HepG2 (cell line): ENCODE data around the gene FAM228B. TPM values are rescaled to one million over a fixed set of nuclear protein-coding genes. Genes with fewer than 3 reads are reported as not detected.

ENCODE experiments used
- ARHGAP35 ChIP-seq: sonication (generic); formaldehyde crosslinking; IDR thresholded peaks from 2 replicates; pipeline ENCODE4 v1.9.0; 2022; ENCODE audit warnings: mild to moderate bottlenecking, inconsistent platforms, moderate library complexity, missing genetic modification reagents, borderline replicate concordance
- CBX2 ChIP-seq, 2 experiments: fragments of 200-600 bp in 1 of 2; sonication (generic); formaldehyde crosslinking in 1 of 2; IDR thresholded peaks; 2 replicates each; pipeline versions ENCODE4 v1.7.0 to v1.8.1; 2018 to 2022; ENCODE audit warnings: low read depth in 2 of 2, low read length in 1 of 2, mild to moderate bottlenecking in 1 of 2, missing genetic modification reagents in 1 of 2
- GFI1 ChIP-seq: sonication (generic); formaldehyde crosslinking; IDR thresholded peaks from 2 replicates; pipeline ENCODE4 v1.5.0; 2020; ENCODE audit warnings: missing genetic modification reagents, mild to moderate bottlenecking, borderline replicate concordance
- KAT8 ChIP-seq: IDR thresholded peaks from 2 replicates; pipeline ENCODE4 v1.6.1; 2016; ENCODE audit warnings: missing genetic modification reagents, missing compliant biosample characterization
- MIXL1 ChIP-seq: IDR thresholded peaks from 2 replicates; pipeline ENCODE4 v1.6.1; 2016
- RAD21 ChIP-seq: fragments of 450-650 bp; formaldehyde crosslinking; IDR thresholded peaks from 2 replicates; pipeline ENCODE4 v1.5.0; 2020; ENCODE audit warnings: mild to moderate bottlenecking
- REPIN1 ChIP-seq: sonication (generic); formaldehyde crosslinking; IDR thresholded peaks from 2 replicates; pipeline ENCODE4 v1.8.0; 2022; ENCODE audit warnings: missing genetic modification reagents, low read depth, mild to moderate bottlenecking, borderline replicate concordance
- RNF2 ChIP-seq: fragments of 450-650 bp; conservative IDR thresholded peaks from 2 replicates; pipeline ENCODE4 v1.6.1; 2016; ENCODE audit warnings: low read depth
- SNAI1 ChIP-seq: sonication (generic); formaldehyde crosslinking; IDR thresholded peaks from 2 replicates; pipeline ENCODE4 v1.5.0; 2020; ENCODE audit warnings: mild to moderate bottlenecking, missing genetic modification reagents, borderline replicate concordance
- STAG1 ChIP-seq: sonication (generic); formaldehyde crosslinking; IDR thresholded peaks from 2 replicates; pipeline ENCODE4 v1.4.0; 2020; ENCODE audit warnings: missing genetic modification reagents
- THRA ChIP-seq: sonication (generic); formaldehyde crosslinking; IDR thresholded peaks from 2 replicates; pipeline ENCODE4 v1.4.0; 2020; ENCODE audit warnings: missing genetic modification reagents, borderline replicate concordance
- TMF1 ChIP-seq: sonication (generic); formaldehyde crosslinking; IDR thresholded peaks from 2 replicates; pipeline ENCODE4 v1.8.1; 2022; ENCODE audit warnings: low read depth, missing genetic modification reagents
- XRCC5 ChIP-seq: fragments of 200-400 bp; formaldehyde crosslinking; optimal IDR thresholded peaks from 2 replicates; pipeline ENCODE3; 2017; ENCODE audit warnings: mild to moderate bottlenecking, low read length
- ZFP41 ChIP-seq: sonication (generic); formaldehyde crosslinking; IDR thresholded peaks from 2 replicates; pipeline ENCODE4 v1.4.0; 2020; ENCODE audit warnings: mild to moderate bottlenecking, missing genetic modification reagents, borderline replicate concordance
- ZNF546 ChIP-seq: sonication (generic); formaldehyde crosslinking; conservative IDR thresholded peaks from 2 replicates; pipeline ENCODE4 v1.8.1; 2023; ENCODE audit warnings: mild to moderate bottlenecking, missing genetic modification reagents
- ZNF570 ChIP-seq: sonication (generic); formaldehyde crosslinking; IDR thresholded peaks from 2 replicates; pipeline ENCODE4 v1.4.0; 2020; ENCODE audit warnings: mild to moderate bottlenecking, missing genetic modification reagents, borderline replicate concordance
- ZNF580 ChIP-seq: IDR thresholded peaks from 2 replicates; pipeline ENCODE4 v1.6.1; 2016; ENCODE audit warnings: low read depth, borderline replicate concordance
- ZNF607 ChIP-seq: sonication (generic); formaldehyde crosslinking; IDR thresholded peaks from 2 replicates; pipeline ENCODE4 v1.5.1; 2020; ENCODE audit warnings: missing genetic modification reagents, mild to moderate bottlenecking, borderline replicate concordance
- ZNF672 ChIP-seq: sonication (generic); formaldehyde crosslinking; IDR thresholded peaks from 2 replicates; pipeline ENCODE4 v1.8.1; 2022; ENCODE audit warnings: missing genetic modification reagents
- ZNF792 ChIP-seq: IDR thresholded peaks from 2 replicates; pipeline ENCODE4 v1.6.1; 2016
- polyA plus RNA-seq, 8 experiments: library from polyadenylated mRNA; depleted of rRNA in 3 of 8; stranded (reverse) in 7 of 8; unstranded in 1 of 8; fragments of >200 nt; fragmentation: Illumina TruSeq in 4 of 8; extraction: Trizol in 4 of 8; gene quantifications; 2 replicates each; pipeline versions ENCODE4 v1.2.1 to v1.2.3, GENCODE V29; 2011 to 2016; ENCODE audit warnings: low read depth in 4 of 8, missing spikeins in 1 of 8, mixed read lengths in 1 of 8; ENCODE audit not compliant: insufficient read depth in 1 of 8
- total RNA-seq, 5 experiments: library from RNA; depleted of rRNA; stranded (reverse); fragments of >200 nt; fragmentation: Illumina TruSeq; extraction: Trizol; gene quantifications; 2 replicates each; pipeline ENCODE4 v1.2.3, GENCODE V29; 2016; ENCODE audit warnings: low read depth in 1 of 5
- TF ChIP-seq, protein P1 (sequence below): sonication (generic); formaldehyde crosslinking; IDR thresholded peaks from 2 replicates; pipeline ENCODE4 v1.5.0; 2020; ENCODE audit warnings: mild to moderate bottlenecking, missing genetic modification reagents, moderate library complexity
- TF ChIP-seq, protein P2 (sequence below): sonication (generic); formaldehyde crosslinking; IDR thresholded peaks from 2 replicates; pipeline ENCODE4 v1.4.0; 2020; ENCODE audit warnings: missing genetic modification reagents, borderline replicate concordance

Gene FAM228B
- total and polyA plus RNA-seq, 2 of the 13 experiments (the other 11 are each of a cell fraction or from before 2014, with no cell fraction given) = 0.79 to 1.1 TPM

DNA sequence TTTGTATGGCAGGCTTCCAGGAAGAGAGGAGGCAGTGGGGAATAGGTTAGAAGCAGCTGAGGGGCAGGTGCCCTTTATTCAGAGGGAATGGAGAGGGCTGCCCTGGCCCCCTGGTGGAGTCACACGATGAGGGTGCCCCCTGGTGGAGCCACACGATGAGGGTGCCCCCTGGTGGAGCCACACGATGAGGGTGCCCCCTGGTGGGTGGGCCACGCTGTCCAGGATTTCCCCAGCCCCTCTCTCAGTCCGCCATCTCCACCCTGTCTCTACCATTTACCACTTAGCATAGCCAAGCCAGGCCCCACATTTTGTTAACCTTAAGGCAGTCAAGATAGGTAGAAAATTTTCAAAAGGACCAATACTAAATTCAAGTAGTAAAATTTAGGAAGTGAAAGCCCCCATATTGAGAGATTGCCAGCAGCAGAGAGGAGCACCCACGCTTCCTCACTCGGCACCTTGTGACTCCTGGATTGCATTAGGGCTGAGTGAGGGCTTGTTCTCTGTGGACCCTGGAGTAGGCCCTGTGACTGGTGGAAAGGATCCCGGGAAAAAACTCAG lies 41.2 kb downstream of the FAM228B start (continued):
- TF ChIP-seq, protein P1, sequence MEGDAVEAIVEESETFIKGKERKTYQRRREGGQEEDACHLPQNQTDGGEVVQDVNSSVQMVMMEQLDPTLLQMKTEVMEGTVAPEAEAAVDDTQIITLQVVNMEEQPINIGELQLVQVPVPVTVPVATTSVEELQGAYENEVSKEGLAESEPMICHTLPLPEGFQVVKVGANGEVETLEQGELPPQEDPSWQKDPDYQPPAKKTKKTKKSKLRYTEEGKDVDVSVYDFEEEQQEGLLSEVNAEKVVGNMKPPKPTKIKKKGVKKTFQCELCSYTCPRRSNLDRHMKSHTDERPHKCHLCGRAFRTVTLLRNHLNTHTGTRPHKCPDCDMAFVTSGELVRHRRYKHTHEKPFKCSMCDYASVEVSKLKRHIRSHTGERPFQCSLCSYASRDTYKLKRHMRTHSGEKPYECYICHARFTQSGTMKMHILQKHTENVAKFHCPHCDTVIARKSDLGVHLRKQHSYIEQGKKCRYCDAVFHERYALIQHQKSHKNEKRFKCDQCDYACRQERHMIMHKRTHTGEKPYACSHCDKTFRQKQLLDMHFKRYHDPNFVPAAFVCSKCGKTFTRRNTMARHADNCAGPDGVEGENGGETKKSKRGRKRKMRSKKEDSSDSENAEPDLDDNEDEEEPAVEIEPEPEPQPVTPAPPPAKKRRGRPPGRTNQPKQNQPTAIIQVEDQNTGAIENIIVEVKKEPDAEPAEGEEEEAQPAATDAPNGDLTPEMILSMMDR (CRISPR knock-in tag) = peak; percentile 92; the same call in 1 of the 2 replicates
- peak; percentile 90 for TF ChIP-seq STAG1 (CRISPR knock-in tag)
- no peak for TF ChIP-seq ZNF672 (CRISPR knock-in tag)
- TF ChIP-seq, protein P2, sequence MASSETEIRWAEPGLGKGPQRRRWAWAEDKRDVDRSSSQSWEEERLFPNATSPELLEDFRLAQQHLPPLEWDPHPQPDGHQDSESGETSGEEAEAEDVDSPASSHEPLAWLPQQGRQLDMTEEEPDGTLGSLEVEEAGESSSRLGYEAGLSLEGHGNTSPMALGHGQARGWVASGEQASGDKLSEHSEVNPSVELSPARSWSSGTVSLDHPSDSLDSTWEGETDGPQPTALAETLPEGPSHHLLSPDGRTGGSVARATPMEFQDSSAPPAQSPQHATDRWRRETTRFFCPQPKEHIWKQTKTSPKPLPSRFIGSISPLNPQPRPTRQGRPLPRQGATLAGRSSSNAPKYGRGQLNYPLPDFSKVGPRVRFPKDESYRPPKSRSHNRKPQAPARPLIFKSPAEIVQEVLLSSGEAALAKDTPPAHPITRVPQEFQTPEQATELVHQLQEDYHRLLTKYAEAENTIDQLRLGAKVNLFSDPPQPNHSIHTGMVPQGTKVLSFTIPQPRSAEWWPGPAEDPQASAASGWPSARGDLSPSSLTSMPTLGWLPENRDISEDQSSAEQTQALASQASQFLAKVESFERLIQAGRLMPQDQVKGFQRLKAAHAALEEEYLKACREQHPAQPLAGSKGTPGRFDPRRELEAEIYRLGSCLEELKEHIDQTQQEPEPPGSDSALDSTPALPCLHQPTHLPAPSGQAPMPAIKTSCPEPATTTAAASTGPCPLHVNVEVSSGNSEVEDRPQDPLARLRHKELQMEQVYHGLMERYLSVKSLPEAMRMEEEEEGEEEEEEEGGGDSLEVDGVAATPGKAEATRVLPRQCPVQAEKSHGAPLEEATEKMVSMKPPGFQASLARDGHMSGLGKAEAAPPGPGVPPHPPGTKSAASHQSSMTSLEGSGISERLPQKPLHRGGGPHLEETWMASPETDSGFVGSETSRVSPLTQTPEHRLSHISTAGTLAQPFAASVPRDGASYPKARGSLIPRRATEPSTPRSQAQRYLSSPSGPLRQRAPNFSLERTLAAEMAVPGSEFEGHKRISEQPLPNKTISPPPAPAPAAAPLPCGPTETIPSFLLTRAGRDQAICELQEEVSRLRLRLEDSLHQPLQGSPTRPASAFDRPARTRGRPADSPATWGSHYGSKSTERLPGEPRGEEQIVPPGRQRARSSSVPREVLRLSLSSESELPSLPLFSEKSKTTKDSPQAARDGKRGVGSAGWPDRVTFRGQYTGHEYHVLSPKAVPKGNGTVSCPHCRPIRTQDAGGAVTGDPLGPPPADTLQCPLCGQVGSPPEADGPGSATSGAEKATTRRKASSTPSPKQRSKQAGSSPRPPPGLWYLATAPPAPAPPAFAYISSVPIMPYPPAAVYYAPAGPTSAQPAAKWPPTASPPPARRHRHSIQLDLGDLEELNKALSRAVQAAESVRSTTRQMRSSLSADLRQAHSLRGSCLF (CRISPR knock-in tag) = no peak
- no peak for TF ChIP-seq TMF1 (CRISPR knock-in tag)
- no peak for TF ChIP-seq RNF2
- peak; percentile 59 for TF ChIP-seq KAT8
- no peak for TF ChIP-seq ZNF546 (CRISPR knock-in tag)
- TF ChIP-seq SNAI1 (CRISPR knock-in tag) = no peak
- no peak for TF ChIP-seq ZFP41 (CRISPR knock-in tag)
- TF ChIP-seq ARHGAP35 = 0 out of 2 replicates have a peak, but pooled peaks have one; percentile 23
- TF ChIP-seq MIXL1 (CRISPR knock-in tag) = no peak
- TF ChIP-seq RAD21 (CRISPR knock-in tag) = peak; percentile 97
- no peak for TF ChIP-seq CBX2 (IDR thresholded peaks at IDR 0.05; ENCODE audit: low read depth, low read length)
- 0 out of 2 replicates have a peak, but pooled peaks have one; percentile 40 for TF ChIP-seq CBX2 (CRISPR knock-in tag; IDR thresholded peaks at IDR 0.05; ENCODE audit: low read depth)
- TF ChIP-seq ZNF580 (CRISPR knock-in tag) = peak; percentile 63; the same call in 1 of the 2 replicates
- TF ChIP-seq GFI1 (CRISPR knock-in tag) = no peak
- TF ChIP-seq ZNF607 (CRISPR knock-in tag) = no peak
- TF ChIP-seq XRCC5 = peak; percentile 96
- 0 out of 2 replicates have a peak, but pooled peaks have one; percentile 34 for TF ChIP-seq REPIN1 (CRISPR knock-in tag)
- 0 out of 2 replicates have a peak, but pooled peaks have one; percentile 31 for TF ChIP-seq THRA (CRISPR knock-in tag)
- no peak for TF ChIP-seq ZNF570 (CRISPR knock-in tag)
- TF ChIP-seq ZNF792 (CRISPR knock-in tag) = peak; percentile 70; the same call in 1 of the 2 replicates
